Measurements from ENCODE around the gene EPB41L1. TPM values are rescaled to one million over a fixed set of nuclear protein-coding genes. Genes with fewer than 3 reads are reported as not detected.

EPB41L1 gene
- total RNA-seq, 2 experiments from 2014 or later = 0.28 TPM; not detected in 1

DNA sequence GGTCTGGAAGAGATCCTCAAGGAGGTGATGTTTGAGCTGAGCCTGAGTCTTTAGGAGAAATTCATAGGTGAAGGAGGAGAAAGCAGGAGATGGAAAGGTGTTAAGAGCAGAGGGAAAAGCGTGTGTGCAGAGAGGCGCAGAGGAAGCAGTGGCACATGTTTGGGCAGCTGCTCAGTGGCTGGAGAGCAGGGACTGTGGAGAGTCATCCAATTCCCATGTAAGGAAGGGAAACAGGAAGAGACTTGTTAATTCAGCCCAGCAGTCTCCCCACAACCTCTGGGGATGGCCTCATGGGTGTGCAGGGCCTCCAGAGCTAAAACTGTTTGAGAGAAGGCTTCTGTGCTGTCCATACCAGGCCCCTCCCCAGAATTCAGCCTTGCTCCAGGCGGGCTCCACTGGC, 98.0 kb downstream of the EPB41L1 start:
- H3K27ac Mint-ChIP-seq = no peak overlapping the region
- H3K4me3 Mint-ChIP-seq = no peak overlapping the region
- no peaks in the 10 kb centered on the region for H3K27me3 Mint-ChIP-seq
- peaks cover 24% of the 10 kb centered on the region for H3K36me3 Mint-ChIP-seq
- peaks cover 8% of the 10 kb centered on the region for H3K4me1 Mint-ChIP-seq
- CTCF ChIA-PET = interaction anchor here (0.6 to 1.2 kb wide), 3 partner anchors 50 to 1995 kb away, joined by 3 read pairs; no protein-coding TSS in a partner anchor
- ATAC-seq (no peak), DNase-seq (no peak)
- no peaks in the 10 kb centered on the region for H3K9me3 Mint-ChIP-seq (ENCODE audit: low read depth)

GRCh38 chr20:36253036-36253435, 98.5 kb downstream of the EPB41L1 start:
- Mint-ChIP-seq H3K4me3 (no peak overlapping the region), H3K27ac (no peak overlapping the region), H3K27me3 (no peaks in the 10 kb centered on the region), H3K36me3 (peaks cover 20% of the 10 kb centered on the region), H3K4me1 (peaks cover 8% of the 10 kb centered on the region), H3K9me3 (ENCODE audit: low read depth) (no peaks in the 10 kb centered on the region)
- DNase-seq = no peak
- CTCF ChIA-PET = interaction anchor here (0.6 to 0.9 kb wide), 2 partner anchors 186 to 1996 kb away, joined by 3 read pairs; no protein-coding TSS in a partner anchor
- no peak for ATAC-seq

DNA sequence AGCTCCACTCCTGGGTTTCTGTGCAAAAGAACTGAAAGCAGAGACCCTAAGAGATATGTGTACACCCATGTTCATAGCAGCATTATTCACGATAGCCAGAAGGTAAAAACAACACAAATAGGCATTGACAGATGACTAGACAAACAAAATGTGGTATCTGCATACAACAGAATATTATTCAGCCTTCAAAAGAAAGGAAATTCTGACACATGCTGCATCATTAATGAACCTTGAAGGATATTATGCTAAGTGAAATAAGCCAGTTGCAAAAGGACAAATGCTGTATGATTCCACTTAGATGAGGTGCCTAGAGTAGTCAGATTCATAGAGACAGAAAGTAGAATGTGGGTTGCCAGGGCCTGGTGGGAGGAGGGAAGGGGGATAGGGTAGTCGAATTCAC, 99.5 kb downstream of the EPB41L1 start:
- CTCF ChIA-PET = no interaction called here
- H3K27me3 Mint-ChIP-seq = no peaks in the 10 kb centered on the region
- no peak overlapping the region for H3K27ac Mint-ChIP-seq
- DNase-seq (no peak), ATAC-seq (no peak)
- no peaks in the 10 kb centered on the region for H3K9me3 Mint-ChIP-seq (ENCODE audit: low read depth)
- peaks cover 16% of the 10 kb centered on the region for H3K36me3 Mint-ChIP-seq
- no peak overlapping the region for H3K4me3 Mint-ChIP-seq
- H3K4me1 Mint-ChIP-seq = peaks cover 6% of the 10 kb centered on the region

DNA sequence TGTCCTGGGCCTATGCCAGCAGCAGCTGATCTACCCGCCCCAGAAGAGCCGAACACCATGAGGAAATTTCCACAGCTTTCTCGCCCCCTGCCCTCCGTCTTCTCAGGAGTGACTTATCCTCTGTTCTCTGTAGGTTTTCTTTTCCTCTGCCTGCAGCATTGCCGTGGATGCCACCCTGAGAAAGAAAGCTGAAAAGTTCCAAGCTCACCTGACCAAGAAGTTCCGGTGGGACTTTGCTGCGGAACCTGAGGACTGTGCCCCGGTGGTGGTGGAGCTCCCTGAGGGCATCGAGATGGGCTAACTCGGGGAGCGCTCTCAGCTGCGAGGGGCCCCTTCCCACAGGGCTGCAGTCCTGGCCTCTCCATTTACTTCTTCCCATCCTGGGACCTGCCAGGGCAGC, 100.9 kb downstream of the EPB41L1 start:
- DNase-seq (no peak), ATAC-seq (no peak)
- CTCF ChIA-PET = no interaction called here
- H3K9me3 Mint-ChIP-seq (ENCODE audit: low read depth) = no peaks in the 10 kb centered on the region
- no peaks in the 10 kb centered on the region for H3K27me3 Mint-ChIP-seq
- H3K36me3 Mint-ChIP-seq = peaks cover 12% of the 10 kb centered on the region
- no peak overlapping the region for H3K4me3 Mint-ChIP-seq
- H3K27ac Mint-ChIP-seq = no peak overlapping the region
- peaks cover 1% of the 10 kb centered on the region for H3K4me1 Mint-ChIP-seq

GRCh38 chr20:36259177-36260061, 104.9 kb downstream of the EPB41L1 start:
- Mint-ChIP-seq H3K36me3 (peaks cover 6% of the 10 kb centered on the region), H3K27ac (no peak overlapping the region), H3K27me3 (no peaks in the 10 kb centered on the region), H3K4me3 (no peak overlapping the region), H3K9me3 (ENCODE audit: low read depth) (no peaks in the 10 kb centered on the region), H3K4me1 (no peaks in the 10 kb centered on the region)
- DNase-seq (no peak), ATAC-seq (no peak)
- CTCF ChIA-PET = no interaction called here

GRCh38 chr20:36260316-36260715, 105.8 kb downstream of the EPB41L1 start:
- CTCF ChIA-PET = no interaction called here
- Mint-ChIP-seq H3K4me1 (no peaks in the 10 kb centered on the region), H3K27me3 (no peaks in the 10 kb centered on the region), H3K4me3 (no peak overlapping the region), H3K36me3 (peaks cover 4% of the 10 kb centered on the region), H3K9me3 (ENCODE audit: low read depth) (no peaks in the 10 kb centered on the region), H3K27ac (no peak overlapping the region)
- no peak for ATAC-seq
- no peak for DNase-seq

GRCh38 chr20:36261389-36262105, 107.0 kb downstream of the EPB41L1 start:
- Mint-ChIP-seq H3K9me3 (ENCODE audit: low read depth) (no peaks in the 10 kb centered on the region), H3K4me3 (no peak overlapping the region), H3K27me3 (no peaks in the 10 kb centered on the region), H3K27ac (no peak overlapping the region), H3K36me3 (peaks cover 2% of the 10 kb centered on the region), H3K4me1 (no peaks in the 10 kb centered on the region)
- CTCF ChIA-PET = no interaction called here
- DNase-seq (no peak), ATAC-seq (no peak)

- Mint-ChIP-seq H3K36me3 (no peaks in the 10 kb centered on the region), H3K4me1 (no peaks in the 10 kb centered on the region), H3K4me3 (no peak overlapping the region), H3K27ac (no peak overlapping the region), H3K27me3 (no peaks in the 10 kb centered on the region), H3K9me3 (ENCODE audit: low read depth) (no peaks in the 10 kb centered on the region)
- DNase-seq (no peak), ATAC-seq (no peak)
- CTCF ChIA-PET = no interaction called here
Measured at GRCh38 chr20:36262440-36262839, 107.9 kb downstream of the EPB41L1 start.

DNA sequence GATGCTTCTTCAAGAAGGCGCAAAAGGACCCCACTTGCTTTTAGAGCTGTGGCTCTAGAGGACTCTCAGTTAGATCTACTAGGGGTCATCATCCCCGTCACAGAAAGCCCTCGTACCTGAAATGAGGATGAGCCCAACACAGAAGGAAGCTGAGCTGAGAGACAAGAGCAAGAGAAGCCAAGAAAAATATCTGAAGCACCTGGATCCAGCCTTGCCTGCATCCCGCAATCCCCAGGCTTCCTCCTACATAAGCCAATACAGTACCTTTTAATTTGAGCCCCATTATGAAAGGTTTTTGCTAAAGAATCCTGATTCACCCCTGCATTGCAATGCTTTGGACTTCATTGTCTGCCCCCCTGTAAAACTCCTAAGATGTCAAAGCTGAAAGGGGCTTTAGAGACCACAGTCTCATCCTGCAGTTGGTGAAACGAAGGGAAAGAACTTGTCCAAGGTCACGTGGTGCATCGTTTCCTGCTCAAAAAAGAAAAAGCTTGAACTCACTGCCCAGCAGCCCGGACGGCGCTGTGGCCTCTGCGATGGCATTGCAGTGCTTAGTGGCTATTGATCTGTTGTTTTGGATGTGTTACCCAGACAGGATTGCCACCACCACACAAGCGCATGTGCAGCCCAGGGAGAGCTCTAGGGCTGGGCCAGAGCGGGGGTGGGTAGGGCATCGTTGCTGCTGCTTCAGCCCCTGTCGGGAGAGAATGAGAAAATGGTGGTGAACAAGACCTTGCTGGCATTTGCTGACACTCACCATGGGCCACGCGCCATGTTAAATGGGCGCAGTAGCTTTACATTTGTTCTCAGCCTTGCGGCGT, 110.1 kb downstream of the EPB41L1 start:
- H3K36me3 Mint-ChIP-seq = no peaks in the 10 kb centered on the region
- no peaks in the 10 kb centered on the region for H3K27me3 Mint-ChIP-seq
- ATAC-seq = no peak

DNA sequence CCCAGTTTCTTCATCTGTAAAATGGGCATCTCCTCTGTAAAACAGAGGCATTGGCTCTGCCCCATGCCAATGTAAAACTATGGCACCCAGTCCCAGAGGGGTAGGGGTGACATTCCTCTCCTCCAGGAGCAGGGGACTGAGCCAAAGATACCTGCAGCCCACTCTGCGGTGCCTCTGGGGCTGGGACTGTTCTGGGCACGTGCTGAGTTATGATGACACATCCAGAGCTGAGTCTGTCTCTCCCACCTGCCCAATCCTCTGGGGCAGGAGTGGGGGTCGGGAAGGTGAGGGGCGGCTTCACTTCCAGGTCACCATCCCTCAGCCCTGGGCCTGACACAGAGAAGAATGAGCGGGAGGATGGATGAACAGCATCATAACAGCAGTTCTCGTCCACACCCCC, 111.6 kb downstream of the EPB41L1 start:
- DNase-seq (no peak), ATAC-seq (no peak)

More for the DNA sequence above, 110.1 kb downstream of the EPB41L1 start:
- Mint-ChIP-seq H3K4me3 (no peak overlapping the region), H3K4me1 (no peaks in the 10 kb centered on the region), H3K27ac (no peak overlapping the region), H3K9me3 (ENCODE audit: low read depth) (no peaks in the 10 kb centered on the region)
- CTCF ChIA-PET = no interaction called here
- DNase-seq = no peak

DNA sequence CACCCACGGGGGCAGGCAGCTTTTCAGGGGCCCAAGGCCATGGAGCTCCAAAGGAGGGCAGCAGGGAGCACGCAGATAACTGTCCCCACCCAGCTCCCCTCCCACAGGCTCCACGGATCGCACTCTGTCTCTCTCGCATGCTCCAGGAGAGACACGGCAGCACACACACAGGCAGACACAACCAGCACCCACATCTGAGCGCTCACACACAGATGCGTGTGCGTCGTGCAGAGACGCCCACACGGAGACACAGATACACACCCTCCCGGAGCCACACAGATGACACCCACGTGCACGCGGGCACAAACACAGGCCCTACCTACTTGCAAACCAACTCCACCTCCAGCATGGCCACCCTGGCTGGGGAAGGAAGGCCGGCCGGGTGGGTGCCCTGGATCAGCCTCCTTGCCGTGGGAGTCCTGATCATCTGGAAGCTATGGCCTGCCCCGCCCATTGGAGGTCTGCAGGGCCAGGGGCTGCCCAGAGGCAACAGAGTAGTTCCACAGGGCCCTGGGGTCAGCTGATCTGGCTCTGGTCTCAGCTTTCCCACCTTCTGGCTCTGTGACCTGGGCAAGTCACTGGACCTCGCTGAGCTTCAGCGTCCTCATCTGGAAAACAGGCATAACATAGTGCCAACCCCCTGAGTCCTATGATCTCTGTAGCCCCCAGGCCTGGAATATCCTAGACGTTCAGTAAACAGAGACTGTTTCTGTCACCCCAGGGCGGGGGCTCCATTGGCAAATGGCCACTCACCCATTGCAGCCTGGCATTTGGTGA, 113.3 kb downstream of the EPB41L1 start:
- H3K27ac Mint-ChIP-seq = no peak overlapping the region
- DNase-seq (no peak), ATAC-seq (no peak)
- CTCF ChIA-PET = interaction anchor here (0.8 to 1.0 kb wide), 3 partner anchors 65 to 171 kb away, joined by 3 read pairs; no protein-coding TSS in a partner anchor
- H3K9me3 Mint-ChIP-seq (ENCODE audit: low read depth) = no peaks in the 10 kb centered on the region
- H3K36me3 Mint-ChIP-seq = no peaks in the 10 kb centered on the region
- H3K4me1 Mint-ChIP-seq = no peaks in the 10 kb centered on the region
- H3K4me3 Mint-ChIP-seq = no peak overlapping the region
- no peaks in the 10 kb centered on the region for H3K27me3 Mint-ChIP-seq

More for the DNA sequence above, 111.6 kb downstream of the EPB41L1 start:
- Mint-ChIP-seq H3K27me3 (no peaks in the 10 kb centered on the region), H3K9me3 (ENCODE audit: low read depth) (no peaks in the 10 kb centered on the region), H3K4me3 (no peak overlapping the region), H3K4me1 (no peaks in the 10 kb centered on the region), H3K27ac (no peak overlapping the region), H3K36me3 (no peaks in the 10 kb centered on the region)
- CTCF ChIA-PET = no interaction called here

DNA sequence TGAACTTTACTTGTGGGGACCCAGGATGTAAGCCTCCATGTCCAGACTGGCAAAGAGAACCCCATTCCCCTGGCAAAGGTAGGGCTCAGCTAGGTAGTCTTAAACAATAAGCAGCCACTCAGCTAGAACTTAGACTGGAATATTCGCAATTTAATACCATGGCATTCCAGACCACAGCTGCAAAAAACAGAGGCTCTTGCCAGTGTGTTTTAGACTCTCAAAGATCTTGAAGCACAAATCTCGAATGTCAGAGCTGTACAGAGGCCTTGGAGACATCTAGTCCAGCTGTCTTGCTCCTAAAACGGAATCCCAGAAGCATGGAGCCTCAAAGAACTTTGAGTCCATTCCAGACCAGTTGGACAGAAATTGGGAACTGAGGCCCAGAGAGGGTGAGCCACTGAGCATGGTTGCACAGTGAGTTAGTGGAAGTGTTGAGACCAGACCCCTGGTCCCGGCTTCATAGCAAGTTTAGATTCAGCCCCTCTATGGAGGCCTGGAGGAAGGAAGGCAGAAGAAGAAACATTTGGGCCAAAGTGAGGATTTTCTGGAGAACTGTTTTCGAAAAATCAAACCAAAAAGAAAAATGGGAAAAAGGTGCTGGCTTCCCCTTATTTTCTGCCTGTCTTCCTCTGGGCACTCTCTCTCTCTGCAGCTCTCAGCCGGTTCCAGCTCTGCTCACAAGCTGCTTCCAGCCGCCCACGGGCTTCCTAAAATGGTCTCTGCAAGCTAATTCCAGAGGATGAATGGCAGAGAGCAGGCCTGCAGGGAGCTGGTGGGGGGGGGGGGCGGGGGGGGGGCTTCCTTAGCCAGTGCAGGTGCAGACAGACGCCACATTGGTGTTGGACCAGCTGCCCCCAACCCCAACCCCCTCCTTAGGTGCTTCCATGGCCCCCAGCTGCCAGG, 114.2 kb downstream of the EPB41L1 start:
- no peak for DNase-seq
- no peak for ATAC-seq
- Mint-ChIP-seq H3K4me3 (no peak overlapping the region), H3K36me3 (no peaks in the 10 kb centered on the region), H3K9me3 (ENCODE audit: low read depth) (no peaks in the 10 kb centered on the region), H3K27ac (no peak overlapping the region), H3K4me1 (no peaks in the 10 kb centered on the region), H3K27me3 (no peaks in the 10 kb centered on the region)
- CTCF ChIA-PET = interaction anchor here (0.8 to 1.0 kb wide), 4 partner anchors 66 to 171 kb away, joined by 3 read pairs; no protein-coding TSS in a partner anchor
